HG03469 (cell line): ENCODE data around the gene NDUFA11.

Source experiments
- ATAC-seq: cut with Tn5 transposase; IDR thresholded peaks from one replicate; pipeline ENCODE4 v1.9.1; 2021; ENCODE audit warnings: mild to moderate bottlenecking, moderate library complexity, moderate number of reproducible peaks; ENCODE audit not compliant: unreplicated experiment

Gene NDUFA11

DNA sequence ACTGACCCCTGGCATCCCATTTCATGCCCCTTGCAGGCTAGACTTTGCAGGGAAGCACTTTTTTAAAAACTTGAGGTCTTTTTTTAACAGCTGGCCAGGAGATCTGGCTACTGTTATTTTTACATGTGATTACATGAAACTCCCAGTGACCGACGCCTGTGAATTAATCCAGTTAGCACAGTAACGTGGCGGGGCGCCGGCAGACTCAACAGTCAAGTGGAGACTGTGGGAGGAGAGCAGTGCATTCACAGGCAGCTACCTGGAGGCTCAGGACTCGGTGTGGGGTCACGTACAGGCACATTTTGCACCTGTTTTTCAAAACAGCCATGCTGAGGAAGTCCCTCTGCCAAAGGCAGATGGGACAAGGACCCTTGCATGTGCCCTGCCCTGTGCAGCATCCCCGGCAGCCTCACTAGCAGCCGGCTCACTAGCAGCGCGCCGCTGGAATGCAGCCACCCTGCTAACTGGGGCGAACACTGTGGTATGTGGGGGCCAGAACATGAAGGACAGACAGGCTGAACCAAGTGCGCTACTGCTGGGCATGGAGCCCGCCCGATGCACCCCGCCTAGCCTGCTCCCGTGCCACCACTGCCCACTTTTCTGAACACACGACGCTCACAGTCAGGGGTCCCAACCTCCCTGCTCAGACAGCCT lies 29.1 kb upstream of the NDUFA11 start:
- ATAC-seq, result no peak

DNA sequence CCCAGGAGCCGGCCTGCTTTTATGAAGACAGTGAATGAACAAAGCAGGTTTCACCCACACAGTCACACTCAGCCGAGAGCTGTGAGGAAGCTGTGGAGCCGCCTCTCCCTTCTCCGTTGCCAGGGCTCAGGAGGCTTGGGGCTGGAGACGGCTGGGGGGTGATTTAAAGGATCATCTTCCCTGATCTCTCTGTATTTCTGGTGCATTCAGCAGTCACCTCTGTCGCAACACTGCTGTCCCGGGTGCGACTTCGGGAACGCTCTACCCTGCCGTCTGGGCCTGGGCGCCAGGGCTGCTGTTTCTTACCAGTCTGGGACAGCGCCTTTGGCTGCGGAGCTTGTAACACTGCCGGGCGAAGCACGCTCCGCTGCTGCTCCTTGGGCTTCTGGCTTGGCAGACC lies 28.6 kb upstream of the NDUFA11 start:
- no peak for ATAC-seq

DNA sequence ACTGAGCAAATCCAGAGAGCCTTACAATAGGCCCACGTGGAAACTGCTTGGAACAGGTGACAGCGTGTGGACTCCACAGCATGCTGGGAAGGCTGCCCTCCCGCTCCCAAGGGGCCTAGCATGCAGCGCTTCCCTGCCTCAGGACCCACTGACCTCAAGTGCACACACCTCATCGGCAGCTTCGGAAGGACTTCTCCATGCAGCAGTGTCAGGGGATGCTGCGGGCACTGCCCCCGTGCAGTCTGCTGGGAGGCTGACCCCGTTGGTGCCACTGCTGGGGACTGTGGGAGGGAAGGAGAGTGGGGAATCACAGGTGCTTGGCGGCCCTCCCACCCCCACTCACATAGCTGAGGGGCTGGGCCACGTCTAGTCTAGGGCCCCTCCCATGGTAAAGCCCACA lies 27.7 kb upstream of the NDUFA11 start:
- no peak for ATAC-seq

DNA sequence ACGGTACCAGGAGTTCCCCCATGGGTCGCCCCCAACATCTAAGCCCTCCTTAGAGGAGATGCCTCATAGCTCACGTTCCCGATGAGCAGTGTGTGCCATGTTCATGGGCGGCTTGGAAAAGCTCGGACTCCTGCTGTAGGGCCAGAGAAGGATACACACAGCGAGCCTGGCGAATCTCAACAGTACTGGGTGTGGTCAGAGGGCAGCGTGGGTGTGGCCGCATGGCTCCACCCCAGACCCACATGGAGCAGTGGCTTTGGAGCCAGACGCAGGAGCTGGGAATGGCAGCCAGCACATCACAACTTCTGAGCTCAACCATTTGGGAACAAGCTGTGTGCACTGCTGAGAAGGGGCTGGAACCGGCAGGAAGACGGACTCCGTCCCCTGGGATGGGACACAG lies 26.0 kb upstream of the NDUFA11 start:
- ATAC-seq, result no peak

DNA sequence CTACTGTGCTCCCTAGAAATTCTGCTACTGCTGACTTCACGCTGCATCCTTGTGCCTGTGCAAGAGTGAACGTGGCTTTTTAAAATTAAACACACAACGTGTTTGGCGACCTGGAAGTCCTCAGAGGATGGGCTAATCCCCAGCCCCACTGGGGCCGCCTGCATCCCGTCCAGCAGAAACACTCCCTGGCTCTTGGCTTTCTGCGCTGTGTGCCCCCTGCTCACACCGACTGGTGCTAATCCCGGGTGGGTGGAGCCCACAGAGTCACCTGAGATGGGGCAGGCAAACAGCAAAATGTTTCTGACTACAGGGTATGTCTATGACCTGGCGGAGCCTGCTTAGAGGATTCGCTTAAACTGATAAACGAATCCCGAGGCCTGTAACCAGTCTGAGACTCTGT lies 25.6 kb upstream of the NDUFA11 start:
- no peak for ATAC-seq

DNA sequence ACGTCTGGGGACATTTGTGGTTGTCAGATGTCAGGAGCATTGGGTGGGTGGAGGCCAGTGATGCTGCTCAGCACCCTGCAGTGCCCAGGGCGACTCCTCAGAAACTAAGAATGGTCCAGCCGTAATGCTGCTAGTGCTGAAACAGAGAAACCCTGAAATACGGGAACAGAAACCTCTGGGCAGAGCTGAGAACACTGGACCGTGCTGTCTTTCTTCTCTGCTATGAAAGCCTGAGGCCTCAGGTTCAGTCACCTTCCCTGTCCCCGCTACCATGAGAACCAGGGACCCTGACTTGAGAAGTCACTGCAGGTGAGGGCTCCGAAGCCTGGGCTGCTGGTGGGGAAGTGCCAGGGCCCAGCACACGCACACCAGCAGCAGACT lies 23.8 kb upstream of the NDUFA11 start:
- no peak for ATAC-seq

DNA sequence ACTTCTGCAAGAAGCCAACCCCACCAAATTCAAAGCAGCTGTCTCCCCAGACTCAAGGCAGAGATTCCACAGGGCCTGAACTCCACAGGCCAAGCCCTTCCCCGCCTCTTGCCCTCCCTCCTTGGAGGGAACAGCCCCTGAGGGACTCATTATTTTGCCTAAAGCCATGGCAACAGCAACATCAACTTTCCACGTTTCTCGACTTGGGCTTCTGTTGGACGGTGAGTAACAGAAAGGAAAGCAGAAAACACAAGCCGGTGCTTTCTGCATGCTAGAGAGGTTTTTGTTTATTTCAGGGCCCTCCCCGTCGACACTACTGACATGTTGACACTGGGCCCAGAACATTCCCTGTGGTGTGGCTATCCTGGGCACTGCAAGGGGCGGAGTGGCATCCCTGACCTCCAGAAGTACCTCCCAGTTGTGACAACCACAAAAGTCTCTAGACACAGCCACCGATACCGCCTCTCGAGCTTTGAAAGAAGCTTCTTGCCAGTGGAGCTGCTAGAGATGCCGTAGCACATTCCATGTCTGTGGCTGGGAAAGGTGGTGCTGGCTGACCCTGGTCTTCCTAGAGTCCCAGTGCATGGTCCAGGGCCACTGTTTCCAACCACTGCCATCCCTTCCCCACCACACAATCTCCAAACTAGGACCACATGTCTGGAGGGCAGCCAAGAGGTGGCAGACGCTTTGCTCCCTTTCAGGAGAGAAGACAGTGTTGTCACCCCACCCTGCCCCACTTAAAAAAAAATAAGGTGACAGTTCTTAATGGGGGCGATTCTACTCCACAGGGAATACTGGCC lies 23.3 kb upstream of the NDUFA11 start:
- no peak for ATAC-seq

DNA sequence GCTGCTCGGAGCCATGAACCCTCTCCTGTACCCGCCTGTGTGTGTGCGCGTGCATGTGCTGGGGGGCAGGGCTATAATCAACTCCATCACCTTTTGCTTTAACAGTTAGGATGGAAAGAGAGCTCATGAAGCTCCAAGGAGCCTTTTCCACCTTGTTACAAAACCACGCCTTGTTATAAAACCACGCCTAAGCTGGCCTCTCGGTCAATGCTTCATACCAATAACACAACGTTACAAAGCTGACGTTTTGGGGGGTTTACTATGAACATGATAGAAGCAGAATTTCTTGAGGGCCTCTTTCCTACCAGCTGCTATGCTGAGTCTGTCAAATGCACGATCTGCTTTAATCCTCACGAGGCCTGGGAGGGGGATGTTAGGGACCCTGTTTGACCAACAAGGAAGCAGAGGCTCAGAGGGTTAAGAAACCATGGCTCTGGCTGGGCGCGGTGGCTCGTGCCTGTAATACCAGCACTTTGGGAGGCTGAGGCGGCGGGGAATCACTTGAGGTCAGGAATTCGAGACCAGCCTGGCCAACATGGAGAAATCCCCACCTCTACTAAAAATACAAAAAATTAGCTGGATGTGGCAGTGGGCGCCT lies 22.3 kb upstream of the NDUFA11 start:
- no peak for ATAC-seq

DNA sequence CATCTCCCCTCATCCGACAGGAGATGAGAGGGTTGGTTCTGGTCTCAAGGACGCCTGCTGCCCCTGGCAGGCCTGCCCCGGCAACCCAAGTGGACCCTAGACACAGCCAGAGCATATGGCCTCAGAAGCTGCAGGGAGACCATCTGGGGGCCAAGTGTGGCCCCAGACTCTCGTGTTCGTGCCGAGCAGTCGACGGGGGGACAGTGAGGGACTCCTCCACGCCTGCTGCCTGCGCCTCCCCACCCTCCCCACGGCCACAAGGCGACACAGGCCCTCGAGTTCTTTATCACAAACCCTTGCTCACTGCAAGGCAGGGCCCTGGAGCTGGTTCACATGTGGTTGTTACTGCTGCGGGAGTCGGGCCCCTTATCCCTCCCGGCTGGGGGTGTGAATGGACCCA lies 19.8 kb upstream of the NDUFA11 start:
- no peak for ATAC-seq

DNA sequence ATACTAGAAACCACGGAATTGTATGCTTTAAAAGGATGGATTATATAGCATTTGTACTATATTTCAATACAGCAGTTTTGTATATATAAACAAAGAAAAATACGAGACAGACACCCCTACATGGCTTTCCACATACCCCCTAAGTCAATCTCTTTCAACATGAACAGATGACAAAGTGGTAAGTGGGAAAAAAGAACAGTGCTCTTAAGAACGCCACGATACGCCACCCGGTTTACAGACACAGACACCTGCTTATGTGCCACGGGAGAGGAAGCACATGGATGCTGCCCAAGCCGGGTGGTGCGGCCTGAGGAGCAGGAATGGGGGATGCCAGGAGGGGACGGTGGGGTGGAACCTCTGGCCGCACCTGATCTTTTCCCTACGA lies 18.6 kb upstream of the NDUFA11 start:
- ATAC-seq, result no peak

DNA sequence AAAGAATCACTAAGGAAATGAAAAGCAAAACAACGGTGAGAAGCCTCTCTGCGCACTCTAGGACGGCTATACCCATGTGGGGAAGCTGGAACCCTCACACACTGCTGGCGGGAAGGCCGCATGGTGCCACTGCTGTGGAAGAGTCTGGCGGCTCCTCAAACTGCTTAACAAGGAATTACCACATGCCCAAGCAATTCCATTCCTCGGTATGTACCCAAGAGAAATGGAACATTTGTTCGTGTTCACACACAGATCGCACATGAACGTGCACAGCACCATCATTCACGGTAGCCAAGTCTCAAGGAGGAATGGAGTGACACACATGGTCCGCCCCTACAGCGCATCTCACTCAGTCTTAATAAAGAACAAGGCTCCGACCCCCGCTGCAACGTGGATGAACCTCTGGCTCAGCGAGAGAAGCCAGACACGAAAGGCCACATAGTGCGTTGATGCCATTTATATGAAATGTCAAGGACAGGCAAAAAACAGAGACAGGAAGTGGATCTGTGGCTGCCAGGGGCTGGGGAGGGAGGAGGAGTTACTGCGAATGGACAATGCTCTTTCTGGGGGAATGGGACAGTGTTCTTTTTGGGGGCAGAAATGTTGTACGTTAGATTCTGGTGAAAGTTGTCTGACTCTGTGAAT lies 18.0 kb upstream of the NDUFA11 start:
- no peak for ATAC-seq

DNA sequence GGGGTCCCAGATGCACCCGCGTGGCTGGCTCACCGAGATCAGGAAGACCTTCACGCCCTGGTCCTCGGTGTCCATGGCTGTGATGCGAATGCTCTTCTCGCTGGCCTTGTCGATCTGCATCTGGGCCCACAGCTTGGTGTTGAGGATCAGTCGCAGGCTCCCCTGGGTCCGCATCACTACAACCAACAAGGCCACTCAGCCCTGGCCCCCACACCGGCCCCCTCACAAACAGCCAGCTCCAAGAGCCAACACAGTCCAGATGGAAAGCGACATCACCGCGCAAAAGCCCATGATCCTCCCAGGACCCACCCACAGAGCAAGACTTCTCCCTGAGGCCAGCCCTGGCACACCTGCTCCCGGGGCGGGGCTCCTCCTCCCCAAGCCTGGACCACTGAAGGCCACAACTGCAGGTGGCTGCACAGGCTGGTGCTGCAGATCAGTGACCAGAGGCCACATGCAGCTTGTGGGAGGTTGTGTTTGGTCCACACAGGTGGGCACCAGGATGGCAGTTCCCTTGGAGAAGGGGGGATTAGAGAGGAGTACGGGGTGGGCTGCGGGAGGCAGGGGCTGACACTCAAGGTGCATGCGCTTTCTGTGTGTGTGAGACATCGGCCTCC lies 15.0 kb upstream of the NDUFA11 start:
- ATAC-seq, result no peak

DNA sequence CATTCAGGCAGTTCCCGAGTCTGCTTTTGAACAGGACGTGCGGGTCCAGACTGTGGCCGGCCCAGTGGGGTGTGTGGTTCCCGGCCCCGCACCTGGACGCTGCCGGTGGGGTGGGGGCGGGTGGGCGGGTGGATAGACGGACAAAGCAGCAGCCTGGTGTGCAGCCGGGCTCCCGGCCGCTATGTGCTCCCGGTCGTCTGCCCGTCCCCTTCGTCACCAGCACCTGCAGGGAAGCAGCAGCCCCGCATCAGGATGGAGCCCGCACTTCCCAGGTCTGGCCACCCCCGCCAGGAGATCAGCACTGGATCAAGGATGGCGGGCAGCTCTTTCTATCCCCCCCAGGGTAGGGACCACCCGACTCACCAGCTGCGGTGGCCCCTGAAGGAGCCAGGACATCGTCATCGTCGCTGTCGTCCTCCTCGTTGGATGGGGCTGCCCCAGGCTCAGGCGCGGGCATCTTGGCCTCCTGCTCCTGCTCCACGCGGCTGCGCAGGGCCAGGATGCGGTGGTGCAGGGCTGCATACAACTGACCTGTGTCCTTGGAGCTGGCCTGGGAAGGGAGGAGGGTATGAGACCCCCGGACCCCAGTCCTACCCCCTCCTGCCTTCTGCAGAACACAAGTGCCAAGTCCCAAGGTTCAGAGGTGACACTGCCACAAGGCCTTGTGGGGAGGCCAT lies 14.0 kb upstream of the NDUFA11 start:
- ATAC-seq, result no peak

DNA sequence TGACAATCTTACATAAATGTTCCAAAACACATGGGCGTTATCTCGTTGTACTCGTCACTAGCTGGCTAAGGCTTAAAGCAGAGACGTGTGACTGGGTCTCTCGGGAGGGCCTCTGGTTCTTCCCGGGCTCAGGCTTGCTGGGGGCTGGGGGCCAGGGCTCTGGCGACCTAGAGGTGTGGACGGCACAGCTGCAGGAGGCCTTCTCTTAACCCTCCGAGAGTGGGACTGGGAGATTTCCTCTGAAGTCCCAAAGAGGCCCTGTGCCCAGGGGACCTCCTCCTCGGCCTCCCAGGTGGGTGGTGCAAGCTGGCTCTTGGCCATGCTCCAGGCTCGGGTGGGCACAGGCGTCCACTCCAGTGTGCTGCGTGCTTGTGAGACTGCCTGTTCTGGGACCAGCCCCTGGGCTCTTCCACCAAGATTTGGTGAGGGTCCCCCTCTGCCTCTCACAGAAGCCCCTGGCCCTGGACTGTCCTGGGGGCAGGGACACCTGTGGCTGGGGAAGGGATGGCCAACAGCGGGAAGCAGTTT lies 12.7 kb upstream of the NDUFA11 start:
- ATAC-seq, result no peak

DNA sequence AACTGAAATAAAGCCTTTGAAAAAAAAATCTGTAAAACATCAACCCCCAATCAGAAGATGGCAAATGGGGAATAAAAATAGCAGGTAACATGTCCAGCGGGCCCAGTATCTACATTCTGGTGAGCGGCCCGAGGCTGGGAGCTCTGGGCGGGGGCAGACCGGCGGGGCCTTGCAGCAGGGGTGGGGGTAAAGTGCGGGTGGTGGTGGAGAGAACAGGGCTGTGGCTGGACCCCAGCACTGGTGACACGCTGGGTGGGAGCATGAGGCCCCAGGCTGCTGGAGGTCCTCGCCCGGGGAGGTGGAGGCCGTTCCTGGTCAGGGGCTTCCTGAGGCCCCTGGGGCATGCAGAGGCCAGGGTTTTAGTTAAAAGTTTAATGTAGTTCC lies 12.2 kb upstream of the NDUFA11 start:
- no peak for ATAC-seq

DNA sequence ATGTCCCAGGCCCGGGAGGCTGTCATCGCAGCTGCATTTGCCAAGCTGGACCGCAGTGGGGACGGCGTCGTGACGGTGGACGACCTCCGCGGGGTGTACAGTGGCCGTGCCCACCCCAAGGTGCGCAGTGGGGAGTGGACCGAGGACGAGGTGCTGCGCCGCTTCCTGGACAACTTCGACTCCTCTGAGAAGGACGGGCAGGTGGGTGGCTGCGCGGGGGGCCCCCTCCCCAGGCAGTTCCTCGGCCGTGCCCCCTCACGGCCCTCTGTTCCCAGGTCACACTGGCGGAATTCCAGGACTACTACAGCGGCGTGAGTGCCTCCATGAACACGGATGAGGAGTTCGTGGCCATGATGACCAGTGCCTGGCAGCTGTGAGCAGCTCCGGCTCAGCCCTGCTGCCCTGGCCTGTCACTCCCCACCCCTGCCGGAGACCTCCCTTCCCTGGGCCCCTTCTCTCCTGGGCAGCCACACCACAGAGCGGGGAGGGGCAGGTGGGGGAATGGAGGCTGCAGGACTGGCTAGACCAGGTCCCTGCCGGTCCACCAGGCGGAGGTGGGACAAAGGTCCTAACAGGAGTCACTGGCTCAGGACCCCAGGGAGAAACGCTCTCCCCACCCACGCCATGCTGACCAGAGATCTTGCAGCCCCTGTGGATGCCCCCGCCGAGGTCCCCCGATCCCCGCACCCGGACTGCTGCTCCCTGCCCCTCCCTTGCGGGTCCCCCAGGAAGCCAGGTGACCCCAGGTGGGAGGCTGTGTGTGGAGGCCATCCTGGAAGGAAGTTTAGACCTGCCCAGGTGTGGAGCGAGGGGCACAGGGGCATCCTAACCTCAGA lies 11.6 kb upstream of the NDUFA11 start:
- no peak for ATAC-seq

DNA sequence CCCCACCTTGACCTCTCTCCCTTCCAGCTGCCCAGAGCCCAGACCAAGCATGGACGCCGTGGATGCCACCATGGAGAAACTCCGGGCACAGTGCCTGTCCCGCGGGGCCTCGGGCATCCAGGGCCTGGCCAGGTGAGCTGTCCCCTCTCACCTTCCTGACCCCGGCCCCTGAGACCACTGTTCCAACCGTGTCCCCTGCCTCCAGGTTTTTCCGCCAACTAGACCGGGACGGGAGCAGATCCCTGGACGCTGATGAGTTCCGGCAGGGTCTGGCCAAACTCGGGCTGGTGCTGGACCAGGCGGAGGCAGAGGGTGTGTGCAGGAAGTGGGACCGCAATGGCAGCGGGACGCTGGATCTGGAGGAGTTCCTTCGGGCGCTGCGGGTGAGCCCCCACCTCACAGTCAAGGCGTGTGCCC lies 10.8 kb upstream of the NDUFA11 start:
- ATAC-seq, result no peak

DNA sequence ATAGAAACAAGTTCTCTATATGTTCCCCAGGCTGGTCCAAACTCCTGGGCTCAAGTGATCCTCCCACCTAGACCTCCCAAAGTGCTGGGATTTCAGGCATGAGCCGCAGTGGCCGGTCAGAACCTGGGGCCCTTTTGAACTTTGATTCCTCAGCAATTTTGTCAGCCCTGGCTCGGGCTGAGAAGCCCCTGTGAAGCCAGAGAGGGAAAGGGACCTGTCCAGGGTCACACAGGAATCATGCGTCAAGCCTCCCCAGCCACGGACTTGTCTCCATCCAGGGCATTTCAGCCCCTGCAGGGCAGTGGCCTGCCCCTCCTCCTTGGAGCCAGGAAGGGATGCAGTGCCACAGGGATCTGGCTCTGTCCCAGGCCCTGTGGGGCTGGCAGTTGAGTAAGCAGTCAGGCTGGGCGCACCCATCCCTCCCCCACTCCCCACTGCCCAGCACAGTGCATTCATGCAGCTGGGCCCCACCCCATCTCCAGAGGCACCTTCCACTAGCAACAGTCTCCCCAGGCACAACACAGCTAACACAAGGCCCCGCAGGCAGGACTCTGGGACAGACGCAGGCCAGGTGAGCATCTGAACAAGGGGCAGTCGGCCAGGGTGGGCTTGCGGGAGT lies 10.3 kb upstream of the NDUFA11 start, which contains the start of gene CAPS:
Gene CAPS, plus strand, starts transcription at position 516 of the 619 bp plus-strand sequence. CDS start 153 bp downstream, outside the sequence.
- ATAC-seq, result no peak

DNA sequence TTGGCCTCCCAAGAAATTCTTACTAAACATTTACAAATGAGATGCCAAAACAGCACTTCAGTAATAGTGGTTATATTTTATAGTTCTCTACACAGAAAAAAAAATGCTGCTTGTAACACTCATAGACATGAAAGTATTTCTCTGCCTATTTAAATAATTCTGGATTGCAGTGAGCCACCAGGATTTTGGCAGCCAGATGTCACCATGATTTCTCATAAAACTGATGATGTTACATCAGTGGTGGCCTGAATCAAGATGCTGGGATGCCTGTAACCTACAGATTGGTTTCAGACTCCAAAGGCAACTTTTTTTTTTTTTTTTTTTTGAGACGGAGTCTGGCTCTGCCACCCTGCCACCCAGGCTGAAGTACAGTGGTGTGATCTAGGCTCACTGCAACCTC lies 7.8 kb upstream of the NDUFA11 start:
- ATAC-seq, result no peak
